Neural progenitor cell (in vitro differentiated cells): Measurements from ENCODE around the gene ZNF512. TPM values are rescaled to one million over a fixed set of nuclear protein-coding genes. Genes with fewer than 3 reads are reported as not detected.
"Not testable (repeated sequence)": the region's sequence is repeated elsewhere in the genome, so short reads cannot be mapped to it uniquely, and the experiment has no call there.

Experiments
- DNase-seq: peaks from one replicate; pipeline ENCODE4 v3.0.0-alpha.2; 2016; ENCODE audit warnings: low spot score
- H2AFZ ChIP-seq: fragments of 200-600 bp; sonication (generic); replicated peaks from 2 replicates; pipeline ENCODE4 v1.6.1; 2016; ENCODE audit warnings: antibody characterized with exemption
- H3F3A ChIP-seq: fragments of 200-600 bp; sonication (generic); 2 replicates; pipeline ENCODE4 v1.6.1; 2016; ENCODE audit warnings: antibody characterized with exemption, low read depth
- H3K27ac ChIP-seq: fragments of 200-600 bp; sonication (generic); 2 replicates; pipeline ENCODE4 v1.5.1; 2016; ENCODE audit warnings: mild to moderate bottlenecking
- H3K27me3 ChIP-seq: fragments of 200-600 bp; sonication (generic); 2 replicates; pipeline ENCODE4 v1.6.1; 2016; ENCODE audit warnings: mild to moderate bottlenecking, moderate library complexity
- H3K36me3 ChIP-seq: fragments of 200-600 bp; sonication (generic); 2 replicates; pipeline ENCODE4 v1.5.1; 2016
- H3K4me1 ChIP-seq: fragments of 200-600 bp; sonication (generic); 2 replicates; pipeline ENCODE4 v1.6.1; 2016; ENCODE audit warnings: mixed run types
- H3K4me2 ChIP-seq: fragments of 200-600 bp; sonication (generic); 2 replicates; pipeline ENCODE4 v1.6.1; 2016
- H3K4me3 ChIP-seq: fragments of 200-600 bp; sonication (generic); 2 replicates; pipeline ENCODE4 v1.5.1; 2016
- H3K79me2 ChIP-seq: fragments of 200-600 bp; sonication (generic); 2 replicates; pipeline ENCODE4 v1.6.1; 2016; ENCODE audit warnings: low read depth
- H3K9ac ChIP-seq: fragments of 200-600 bp; sonication (generic); 2 replicates; pipeline ENCODE4 v1.6.1; 2016
- H3K9me3 ChIP-seq: fragments of 200-600 bp; sonication (generic); 2 replicates; pipeline ENCODE4 v1.5.1; 2016; ENCODE audit warnings: low read depth
- H4K20me1 ChIP-seq: fragments of 200-600 bp; sonication (generic); 2 replicates; pipeline ENCODE4 v1.6.1; 2016; ENCODE audit warnings: low read depth
- H3K27ac Mint-ChIP-seq: 3 replicates; pipeline ENCODE4 v1.8.0; 2021; ENCODE audit warnings: mixed read lengths
- H3K27me3 Mint-ChIP-seq: 2 replicates; pipeline ENCODE4 v1.8.0; 2022; ENCODE audit warnings: low read depth, mild to moderate bottlenecking, inconsistent platforms, moderate library complexity, mixed read lengths; ENCODE audit not compliant: insufficient read depth
- H3K36me3 Mint-ChIP-seq: 3 replicates; pipeline ENCODE4 v1.8.0; 2021; ENCODE audit warnings: mixed read lengths
- H3K4me1 Mint-ChIP-seq: 3 replicates; pipeline ENCODE4 v1.8.0; 2021; ENCODE audit warnings: mixed read lengths
- H3K4me3 Mint-ChIP-seq: 3 replicates; pipeline ENCODE4 v1.8.0; 2021; ENCODE audit warnings: mild to moderate bottlenecking, moderate library complexity, mixed read lengths
- H3K9me3 Mint-ChIP-seq: 3 replicates; pipeline ENCODE4 v1.8.0; 2020; ENCODE audit warnings: mixed read lengths
- EZH2 ChIP-seq: fragments of 200-600 bp; sonication (generic); IDR thresholded peaks from 2 replicates; pipeline ENCODE4 v1.6.1; 2017; ENCODE audit warnings: antibody characterized with exemption, mild to moderate bottlenecking, moderate library complexity
- EZH2phosphoT487 ChIP-seq: fragments of 200-600 bp; sonication (generic); IDR thresholded peaks from 2 replicates; pipeline ENCODE4 v1.6.1; 2017; ENCODE audit warnings: antibody characterized with exemption
- total RNA-seq: library from RNA; depleted of rRNA; stranded (reverse); fragments of >200 nt; gene quantifications from 2 replicates; pipeline ENCODE4 v1.2.3, GENCODE V29; 2015; ENCODE audit warnings: low replicate concordance
- TF ChIP-seq, protein P1 (sequence below): fragments of 200-600 bp; sonication (generic); IDR thresholded peaks from 2 replicates; pipeline ENCODE4 v1.5.1; 2017; ENCODE audit warnings: antibody characterized with exemption, mild to moderate bottlenecking

The ZNF512 gene
- total RNA-seq, 1 donor from 2014 or later = 106 TPM

DNA sequence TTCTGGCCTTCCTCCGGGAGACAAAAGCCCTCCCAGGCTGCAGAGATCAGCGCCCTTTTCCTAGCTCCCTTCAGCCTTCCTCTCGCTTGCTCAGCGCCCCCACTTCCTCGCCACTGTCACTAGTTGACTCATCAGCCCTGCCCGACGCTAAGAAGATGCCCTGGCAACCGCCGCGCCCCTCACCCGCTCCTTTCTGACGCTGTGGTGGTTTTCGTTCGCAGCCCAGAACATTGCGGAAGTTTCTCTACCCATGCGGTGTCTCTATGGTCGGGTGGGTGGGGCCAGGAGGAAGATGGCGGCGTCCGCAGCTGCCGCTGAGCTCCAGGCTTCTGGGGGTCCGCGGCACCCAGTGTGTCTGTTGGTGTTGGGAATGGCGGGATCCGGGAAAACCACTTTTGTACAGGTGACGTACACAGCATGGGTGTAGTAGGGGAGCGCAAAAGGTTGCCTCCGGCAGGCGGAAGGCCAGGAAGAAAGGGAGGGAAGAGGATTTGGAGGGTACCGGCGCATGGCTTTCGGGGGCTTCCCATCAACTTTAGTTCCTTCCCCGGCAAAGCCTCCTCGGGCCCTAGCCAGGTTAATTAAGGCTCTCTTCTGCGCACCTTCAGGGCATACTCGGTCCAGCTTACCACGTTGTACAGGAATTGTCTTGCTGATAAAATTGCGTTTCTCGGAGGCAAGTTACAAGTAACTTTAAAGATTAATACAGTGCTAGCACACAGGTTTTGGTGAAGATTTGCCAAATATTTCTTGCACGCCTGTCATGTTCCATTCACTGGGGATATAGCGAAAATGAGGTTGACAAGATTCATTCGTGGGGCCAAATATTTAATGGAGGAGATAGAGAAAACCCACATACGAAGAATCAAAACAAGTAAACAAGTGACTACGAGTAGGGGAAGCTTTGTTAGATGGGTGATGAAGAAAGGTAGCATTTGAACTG lies 46.2 kb downstream of the ZNF512 start, which contains the start of the genes CCDC121 and GPN1:
Gene CCDC121 (minus strand): TSS at position 246 of the 943 bp plus-strand sequence. CDS start 1,213 bp downstream, outside the sequence.
Gene GPN1 (plus strand): TSS at position 284 of the 943 bp plus-strand sequence. CDS start 9 bp downstream, at position 293.
- no peak within 1 kb of the TSS for H3K4me3 Mint-ChIP-seq
- H3K36me3 ChIP-seq = no peaks in the 10 kb centered on the region
- peaks cover 10% of the 10 kb centered on the region for H3K79me2 ChIP-seq
- peak within 1 kb of the TSS; percentile 71 for H3K9ac ChIP-seq
- H3F3A ChIP-seq = peaks cover 10% of the 10 kb centered on the region
- no peaks in the 10 kb centered on the region for H3K27me3 ChIP-seq
- H3K27ac ChIP-seq = no peak within 1 kb of the TSS
- no peaks in the 10 kb centered on the region for H3K9me3 ChIP-seq
- H3K36me3 Mint-ChIP-seq = peaks cover 11% of the 10 kb centered on the region
- TF ChIP-seq EZH2 (no peak), EZH2phosphoT487 (no peak)
- TF ChIP-seq, protein P1, sequence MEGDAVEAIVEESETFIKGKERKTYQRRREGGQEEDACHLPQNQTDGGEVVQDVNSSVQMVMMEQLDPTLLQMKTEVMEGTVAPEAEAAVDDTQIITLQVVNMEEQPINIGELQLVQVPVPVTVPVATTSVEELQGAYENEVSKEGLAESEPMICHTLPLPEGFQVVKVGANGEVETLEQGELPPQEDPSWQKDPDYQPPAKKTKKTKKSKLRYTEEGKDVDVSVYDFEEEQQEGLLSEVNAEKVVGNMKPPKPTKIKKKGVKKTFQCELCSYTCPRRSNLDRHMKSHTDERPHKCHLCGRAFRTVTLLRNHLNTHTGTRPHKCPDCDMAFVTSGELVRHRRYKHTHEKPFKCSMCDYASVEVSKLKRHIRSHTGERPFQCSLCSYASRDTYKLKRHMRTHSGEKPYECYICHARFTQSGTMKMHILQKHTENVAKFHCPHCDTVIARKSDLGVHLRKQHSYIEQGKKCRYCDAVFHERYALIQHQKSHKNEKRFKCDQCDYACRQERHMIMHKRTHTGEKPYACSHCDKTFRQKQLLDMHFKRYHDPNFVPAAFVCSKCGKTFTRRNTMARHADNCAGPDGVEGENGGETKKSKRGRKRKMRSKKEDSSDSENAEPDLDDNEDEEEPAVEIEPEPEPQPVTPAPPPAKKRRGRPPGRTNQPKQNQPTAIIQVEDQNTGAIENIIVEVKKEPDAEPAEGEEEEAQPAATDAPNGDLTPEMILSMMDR = no peak
- peak within 1 kb of the TSS; percentile 74 for H3K4me3 ChIP-seq
- peak within 1 kb of the TSS; percentile 74 for H2AFZ ChIP-seq
- H3K27ac Mint-ChIP-seq = peak within 1 kb of the TSS; percentile 50
- H4K20me1 ChIP-seq = no peaks in the 10 kb centered on the region
- H3K27me3 Mint-ChIP-seq = no peaks in the 10 kb centered on the region
- peak within 1 kb of the TSS; percentile 87 for H3K4me2 ChIP-seq
- H3K9me3 Mint-ChIP-seq = no peaks in the 10 kb centered on the region
- peaks cover 9% of the 10 kb centered on the region for H3K4me1 Mint-ChIP-seq
- DNase-seq = peak; percentile 91
- no peaks in the 10 kb centered on the region for H3K4me1 ChIP-seq

- not testable (repeated sequence) for H3K9me3 Mint-ChIP-seq, H3K4me1 Mint-ChIP-seq, H3K9ac ChIP-seq, H3K27me3 Mint-ChIP-seq, H3K4me3 Mint-ChIP-seq, DNase-seq, H3K27ac Mint-ChIP-seq, H3K4me3 ChIP-seq, H3K9me3 ChIP-seq, H3F3A ChIP-seq, H3K27ac ChIP-seq, H2AFZ ChIP-seq, H3K4me1 ChIP-seq, H3K36me3 ChIP-seq, H3K27me3 ChIP-seq, H4K20me1 ChIP-seq
- peaks cover 15% of the 10 kb centered on the region for H3K36me3 Mint-ChIP-seq
- H3K79me2 ChIP-seq = peaks cover 10% of the 10 kb centered on the region
- peak overlapping the region; percentile 87 for H3K4me2 ChIP-seq
Measured at GRCh38 chr2:27630257-27630656, 47.4 kb downstream of the ZNF512 start.

- Histone ChIP-seq H3K4me2 (no peak overlapping the region), H3K27me3 (no peaks in the 10 kb centered on the region), H3K79me2 (peaks cover 9% of the 10 kb centered on the region), H3K36me3 (no peaks in the 10 kb centered on the region), H3K27ac (no peak overlapping the region), H2AFZ (no peak overlapping the region), H3K4me3 (no peak overlapping the region), H3K4me1 (no peaks in the 10 kb centered on the region), H3F3A (no peaks in the 10 kb centered on the region), H4K20me1 (no peaks in the 10 kb centered on the region), H3K9ac (no peak overlapping the region), H3K9me3 (no peaks in the 10 kb centered on the region)
- no peaks in the 10 kb centered on the region for H3K4me1 Mint-ChIP-seq
- H3K9me3 Mint-ChIP-seq = no peaks in the 10 kb centered on the region
- peaks cover 21% of the 10 kb centered on the region for H3K36me3 Mint-ChIP-seq
- no peaks in the 10 kb centered on the region for H3K27me3 Mint-ChIP-seq
- TF ChIP-seq EZH2 (no peak), EZH2phosphoT487 (no peak)
- TF ChIP-seq, protein P1 = no peak
- H3K27ac Mint-ChIP-seq = no peak overlapping the region
- no peak overlapping the region for H3K4me3 Mint-ChIP-seq
- no peak for DNase-seq
Measured at GRCh38 chr2:27634291-27634690, 51.4 kb downstream of the ZNF512 start.

DNA sequence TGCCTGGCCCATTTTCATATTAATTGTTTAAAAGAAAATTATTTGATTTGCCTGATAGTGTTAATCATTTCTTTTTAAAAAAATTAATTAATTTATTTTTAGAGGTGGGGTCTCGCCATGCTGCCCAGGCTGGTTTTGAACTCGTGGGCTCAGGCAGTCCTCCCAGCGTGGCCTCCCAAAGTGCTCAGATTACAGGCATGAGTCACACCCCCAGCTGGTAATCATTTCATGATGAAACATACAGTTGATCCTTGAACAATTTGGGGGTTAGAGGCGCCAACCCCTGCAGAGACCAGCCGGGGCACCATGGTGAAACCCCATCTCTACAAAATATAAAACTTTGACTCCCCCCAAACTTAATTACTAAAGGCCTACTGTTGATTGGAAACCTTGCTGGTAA lies 53.9 kb downstream of the ZNF512 start:
- no peak overlapping the region for H3K27ac Mint-ChIP-seq
- Histone ChIP-seq H3K9me3 (no peaks in the 10 kb centered on the region), H3K9ac (no peak overlapping the region), H3K27me3 (no peaks in the 10 kb centered on the region), H2AFZ (no peak overlapping the region), H3K27ac (no peak overlapping the region), H3K4me2 (no peak overlapping the region), H3K79me2 (no peaks in the 10 kb centered on the region), H3K36me3 (peaks cover 12% of the 10 kb centered on the region), H3K4me1 (no peaks in the 10 kb centered on the region), H3F3A (no peaks in the 10 kb centered on the region), H4K20me1 (peaks cover 3% of the 10 kb centered on the region), H3K4me3 (no peak overlapping the region)
- H3K27me3 Mint-ChIP-seq = no peaks in the 10 kb centered on the region
- no peak overlapping the region for H3K4me3 Mint-ChIP-seq
- DNase-seq = no peak
- TF ChIP-seq, protein P1 = no peak
- TF ChIP-seq EZH2phosphoT487 (no peak), EZH2 (no peak)
- peaks cover 22% of the 10 kb centered on the region for H3K36me3 Mint-ChIP-seq
- no peaks in the 10 kb centered on the region for H3K9me3 Mint-ChIP-seq
- no peaks in the 10 kb centered on the region for H3K4me1 Mint-ChIP-seq
